ENCODE results near the gene GPC6.

DNA sequence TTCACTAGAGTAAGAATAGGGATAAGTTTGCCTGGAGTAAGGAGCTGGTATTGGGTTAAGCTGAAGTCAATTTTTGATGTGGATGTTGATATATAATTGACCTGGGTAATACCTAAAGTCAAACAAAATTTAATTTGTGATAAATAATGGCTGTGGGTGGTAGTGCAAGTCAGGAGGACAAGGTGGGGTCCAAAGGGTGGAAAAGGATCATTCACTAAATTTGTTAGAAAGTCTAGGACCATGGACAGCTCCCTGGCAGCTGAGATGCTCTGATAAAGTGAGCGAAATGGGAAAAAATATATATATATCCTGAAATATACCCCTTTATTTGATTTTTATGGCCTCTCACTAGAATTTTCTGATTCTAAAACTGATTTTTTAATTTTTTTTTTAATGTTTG, 463.5 kb downstream of the GPC6 start:
- TF ChIP-seq GATA2 (IDR thresholded peaks at IDR 0.05; ENCODE audit: low read depth, low read length) (no peak), GATA3 (IDR thresholded peaks at IDR 0.05; ENCODE audit: low read depth, low read length) (no peak)

Measured in SH-SY5Y (cell line).